MCF 10A (cell line): ENCODE measurements around the gene ACTRT2. TPM values are rescaled to one million over a fixed set of nuclear protein-coding genes. Genes with fewer than 3 reads are reported as not detected.

Experiments
- BruUV-seq: library from RNA; stranded (reverse); fragments of 400-500 nt; replicated peaks from 2 replicates; lab custom pipeline; 2021; lab: Mats Ljungman, UMichigan
- CTCF ChIA-PET: fragments of 300-600 bp; sonication (Branson Sonifier 250); formaldehyde crosslinking; extraction: SDS; loops from one replicate; lab custom pipeline; 2021; ENCODE audit warnings: antibody characterized with exemption, inconsistent platforms; lab: Yijun Ruan, JAX
- POLR2A ChIA-PET: fragments of 300-600, 350-650 bp; sonication (Branson Sonifier 250); formaldehyde crosslinking; extraction: SDS; loops from one replicate; lab custom pipeline; 2020; ENCODE audit warnings: antibody characterized with exemption, inconsistent platforms; lab: Yijun Ruan, JAX
- DNase-seq: peaks from one replicate; pipeline ENCODE4 v3.0.0-alpha.2; 2018; ENCODE audit not compliant: unreplicated experiment
- H3K27ac Mint-ChIP-seq: one replicate; pipeline ENCODE4 v1.8.0; 2022; ENCODE audit warnings: mild to moderate bottlenecking, low read depth, mixed read lengths; ENCODE audit not compliant: unreplicated experiment
- H3K27me3 Mint-ChIP-seq: one replicate; pipeline ENCODE4 v1.8.0; 2022; ENCODE audit warnings: mixed read lengths; ENCODE audit not compliant: insufficient read depth, unreplicated experiment
- H3K36me3 Mint-ChIP-seq: one replicate; pipeline ENCODE4 v1.8.0; 2022; ENCODE audit warnings: mild to moderate bottlenecking, moderate library complexity, mixed read lengths; ENCODE audit not compliant: insufficient read depth, unreplicated experiment
- H3K4me1 Mint-ChIP-seq: one replicate; pipeline ENCODE4 v1.8.0; 2022; ENCODE audit warnings: mixed read lengths; ENCODE audit not compliant: insufficient read depth, unreplicated experiment
- H3K4me3 Mint-ChIP-seq: one replicate; pipeline ENCODE4 v1.8.0; 2022; ENCODE audit warnings: mild to moderate bottlenecking, moderate library complexity, mixed read lengths; ENCODE audit not compliant: unreplicated experiment
- H3K9me3 Mint-ChIP-seq: one replicate; pipeline ENCODE4 v1.8.0; 2022; ENCODE audit warnings: mixed read lengths; ENCODE audit not compliant: unreplicated experiment
- intact Hi-C: fragments of 100-400 bp; cut with micrococcal nuclease; formaldehyde crosslinking; loops from 2 replicates; pipeline ENCODE4 v1.14.1; 2022
- total RNA-seq: library from RNA; stranded (reverse); gene quantifications from 2 replicates; pipeline ENCODE4 v1.2.3, GENCODE V29; 2022
- TF ChIP-seq, protein P1 (sequence below): fragments of 200-600 bp; IDR thresholded peaks from one replicate; pipeline ENCODE4 v1.8.0; 2022; ENCODE audit warnings: antibody characterized with exemption, mild to moderate bottlenecking; ENCODE audit not compliant: unreplicated experiment

The ACTRT2 gene
- total RNA-seq, 1 experiment from 2014 or later, result not detected

DNA sequence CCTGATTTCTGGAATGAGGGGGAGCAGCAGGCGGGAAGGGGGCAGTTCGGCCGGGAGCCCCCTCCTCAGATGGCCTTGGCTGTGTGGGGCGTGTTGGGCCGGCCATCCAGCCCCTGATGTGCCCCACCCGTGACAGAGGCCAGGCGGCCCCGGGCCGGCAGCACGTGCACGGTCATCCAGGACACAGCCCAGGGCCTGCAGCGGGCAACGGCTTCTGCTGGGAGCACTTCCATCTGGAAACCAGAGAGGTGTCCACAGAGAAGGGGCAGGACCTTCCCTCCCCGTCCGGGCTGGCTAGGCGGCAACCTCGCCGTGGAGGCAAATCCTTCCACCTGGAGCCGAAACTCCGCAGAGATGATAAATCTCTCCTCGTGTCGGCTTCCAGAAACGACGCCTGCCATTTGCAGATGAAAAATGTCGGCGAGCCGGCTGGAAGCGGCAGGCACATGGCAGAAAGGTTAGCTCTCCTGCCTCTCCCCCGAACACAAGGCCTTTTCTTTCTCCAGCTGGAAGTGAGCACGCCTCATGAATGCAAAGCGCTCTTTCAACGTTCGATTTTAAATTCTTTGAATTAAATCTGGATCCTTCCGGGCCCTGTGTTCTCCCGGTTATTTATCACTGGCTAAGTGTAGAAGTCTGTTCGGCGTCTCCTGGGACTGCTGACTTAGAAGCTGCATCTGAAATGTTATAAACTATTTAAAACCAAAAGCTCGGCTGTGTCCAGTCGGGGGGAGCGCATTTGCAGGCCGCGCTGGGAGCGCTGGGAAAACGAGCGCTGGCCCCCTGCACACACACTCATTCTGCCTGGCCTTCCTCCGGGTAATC lies 9.4 kb upstream of the ACTRT2 start:
- Mint-ChIP-seq H3K4me3 (no peak overlapping the region), H3K27ac (no peak overlapping the region), H3K27me3 (no peaks in the 10 kb centered on the region), H3K36me3 (peaks cover 6% of the 10 kb centered on the region), H3K4me1 (no peaks in the 10 kb centered on the region), H3K9me3 (peaks cover 10% of the 10 kb centered on the region)
- no TSS peak for BruUV-seq
- POLR2A ChIA-PET, result no interaction called here
- no peak for DNase-seq
- intact Hi-C loops, result no loop called here
- TF ChIP-seq, protein P1, sequence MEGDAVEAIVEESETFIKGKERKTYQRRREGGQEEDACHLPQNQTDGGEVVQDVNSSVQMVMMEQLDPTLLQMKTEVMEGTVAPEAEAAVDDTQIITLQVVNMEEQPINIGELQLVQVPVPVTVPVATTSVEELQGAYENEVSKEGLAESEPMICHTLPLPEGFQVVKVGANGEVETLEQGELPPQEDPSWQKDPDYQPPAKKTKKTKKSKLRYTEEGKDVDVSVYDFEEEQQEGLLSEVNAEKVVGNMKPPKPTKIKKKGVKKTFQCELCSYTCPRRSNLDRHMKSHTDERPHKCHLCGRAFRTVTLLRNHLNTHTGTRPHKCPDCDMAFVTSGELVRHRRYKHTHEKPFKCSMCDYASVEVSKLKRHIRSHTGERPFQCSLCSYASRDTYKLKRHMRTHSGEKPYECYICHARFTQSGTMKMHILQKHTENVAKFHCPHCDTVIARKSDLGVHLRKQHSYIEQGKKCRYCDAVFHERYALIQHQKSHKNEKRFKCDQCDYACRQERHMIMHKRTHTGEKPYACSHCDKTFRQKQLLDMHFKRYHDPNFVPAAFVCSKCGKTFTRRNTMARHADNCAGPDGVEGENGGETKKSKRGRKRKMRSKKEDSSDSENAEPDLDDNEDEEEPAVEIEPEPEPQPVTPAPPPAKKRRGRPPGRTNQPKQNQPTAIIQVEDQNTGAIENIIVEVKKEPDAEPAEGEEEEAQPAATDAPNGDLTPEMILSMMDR, result no peak
- CTCF ChIA-PET, result interaction anchor here (0.6 kb wide), 1 partner anchor 30 kb away, joined by 3 read pairs; no protein-coding TSS in a partner anchor

DNA sequence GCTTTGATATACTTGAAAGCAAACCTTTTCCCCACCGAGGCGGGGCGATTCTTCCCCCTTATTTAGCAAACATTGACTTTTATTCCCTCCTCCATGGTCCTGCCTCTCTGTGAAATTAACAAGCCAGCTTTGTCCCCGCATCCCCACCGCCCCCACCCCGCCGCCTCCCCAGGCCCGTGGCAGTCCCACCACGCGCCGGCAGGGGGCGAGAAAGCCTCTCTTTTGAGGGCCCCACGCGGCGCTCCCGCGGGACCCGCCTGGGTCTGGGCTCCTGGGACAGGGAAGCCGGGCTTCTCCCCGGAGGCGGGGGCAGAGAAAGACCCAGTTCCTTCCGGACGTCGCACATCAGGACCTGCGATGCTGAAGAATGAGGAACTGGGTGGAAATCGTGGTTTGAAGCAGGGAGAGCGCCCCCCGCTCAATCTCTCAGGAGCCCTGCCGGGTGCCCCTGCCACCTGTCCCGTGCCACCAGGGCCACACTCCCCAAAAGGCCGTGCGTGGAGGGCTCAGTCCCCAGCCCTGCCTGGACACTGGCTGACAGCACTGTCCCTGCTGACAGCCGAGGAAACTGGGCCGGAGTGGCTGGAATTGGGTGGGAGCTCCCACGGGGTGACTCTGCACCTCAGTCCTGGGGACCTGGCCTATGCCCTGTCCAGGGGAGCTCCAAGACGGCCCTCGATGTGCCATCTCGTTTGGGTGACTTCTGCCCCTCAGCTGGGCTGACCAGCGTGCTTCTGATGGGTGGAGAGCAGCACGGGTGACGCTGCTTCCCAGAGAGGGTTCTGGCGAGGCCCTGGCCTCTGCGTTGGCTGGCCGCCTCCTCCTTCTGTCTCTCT lies 8.6 kb upstream of the ACTRT2 start:
- ChIA-PET CTCF (no interaction called here), POLR2A (no interaction called here)
- peaks cover 6% of the 10 kb centered on the region for H3K36me3 Mint-ChIP-seq
- intact Hi-C loops, result no loop called here
- H3K4me1 Mint-ChIP-seq, result no peaks in the 10 kb centered on the region
- BruUV-seq, result no TSS peak
- no peak for DNase-seq
- H3K9me3 Mint-ChIP-seq, result peaks cover 8% of the 10 kb centered on the region
- no peak overlapping the region for H3K4me3 Mint-ChIP-seq
- TF ChIP-seq, protein P1, result no peak
- H3K27ac Mint-ChIP-seq, result no peak overlapping the region
- no peaks in the 10 kb centered on the region for H3K27me3 Mint-ChIP-seq

DNA sequence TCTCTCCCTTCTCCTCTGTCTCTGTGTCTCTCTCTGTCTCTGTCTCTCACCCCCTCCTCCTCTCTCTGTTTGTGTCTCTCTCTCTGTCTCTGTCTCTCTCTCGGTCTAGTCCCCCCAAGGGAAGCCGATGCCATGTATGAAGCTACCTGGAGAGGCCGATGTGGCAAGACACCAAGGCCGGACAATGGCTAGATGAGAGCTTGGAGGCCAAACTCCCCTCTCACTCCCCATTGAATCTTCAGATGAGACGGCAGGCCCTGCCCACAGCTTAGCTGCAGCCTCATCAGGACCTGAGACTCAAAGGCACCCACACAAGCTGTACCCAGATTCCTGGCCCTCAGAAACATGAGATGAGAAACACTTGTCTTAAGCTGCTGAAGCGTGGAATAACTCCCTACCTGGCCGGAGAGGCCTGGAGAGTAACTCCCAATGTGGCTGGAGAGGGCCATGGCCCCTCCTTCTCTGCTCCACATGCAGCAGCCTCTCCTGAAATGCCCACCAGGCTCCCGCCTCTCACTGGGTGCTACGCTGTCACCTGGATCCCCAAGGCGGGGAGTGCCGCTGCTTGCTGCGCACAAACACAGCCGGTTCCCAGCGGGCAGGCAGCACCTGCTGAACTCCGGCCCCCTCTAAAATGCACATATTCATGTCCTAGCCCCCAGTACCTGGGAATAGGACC lies 7.8 kb upstream of the ACTRT2 start:
- Mint-ChIP-seq H3K27ac (no peak overlapping the region), H3K4me3 (no peak overlapping the region), H3K9me3 (peaks cover 8% of the 10 kb centered on the region), H3K4me1 (no peaks in the 10 kb centered on the region), H3K27me3 (no peaks in the 10 kb centered on the region), H3K36me3 (peaks cover 6% of the 10 kb centered on the region)
- DNase-seq, result no peak
- ChIA-PET CTCF (interaction anchor here (0.6 kb wide), 2 partner anchors 56 to 66 kb away, joined by 3 read pairs; no protein-coding TSS in a partner anchor), POLR2A (no interaction called here)
- TF ChIP-seq, protein P1, result no peak
- intact Hi-C loops, result no loop called here
- BruUV-seq, result no TSS peak
